ENCODE measurements around the gene LPCAT1. TPM values are rescaled to one million over a fixed set of nuclear protein-coding genes. Genes with fewer than 3 reads are reported as not detected.

The LPCAT1 gene
- total and polyA plus RNA-seq, 2 of the 13 experiments (the other 11 are each of a cell fraction or from before 2014, with no cell fraction given) = 29.8 to 90.6 TPM

DNA sequence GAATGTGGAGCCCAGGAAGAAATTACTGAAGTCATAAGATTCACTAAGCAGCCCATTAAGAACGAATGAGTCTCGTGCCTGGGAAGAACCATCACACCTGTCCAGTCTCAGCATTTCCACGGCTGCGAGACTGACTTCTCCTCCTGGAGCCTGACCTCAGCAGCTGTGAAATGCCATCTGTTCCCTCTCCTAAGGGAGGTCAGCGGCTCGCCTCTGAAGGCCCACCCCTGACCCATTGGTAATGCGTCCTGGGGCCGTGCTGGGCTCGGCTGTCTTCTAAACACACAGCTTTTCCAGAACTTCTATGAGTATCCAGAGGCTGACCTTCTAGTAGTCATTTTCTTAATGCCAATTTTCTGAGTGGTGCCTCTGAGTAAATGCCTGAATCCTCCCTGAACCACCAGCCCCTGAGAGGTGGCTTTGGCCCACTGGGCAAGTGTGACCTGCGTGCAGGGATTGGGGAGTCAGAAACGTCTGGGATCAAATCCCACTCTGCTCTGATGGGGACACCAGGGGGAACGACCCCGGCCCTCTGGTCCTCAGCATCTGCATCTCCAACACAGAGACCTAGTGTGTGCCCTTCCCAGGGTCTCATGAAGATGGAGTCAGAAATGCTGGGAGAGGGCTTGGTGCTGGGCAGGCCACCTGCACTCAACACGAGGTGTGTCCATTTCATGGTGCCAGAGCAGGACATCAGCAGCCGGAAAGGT lies 84.2 kb downstream of the LPCAT1 start (continued):
- no peak for TF ChIP-seq HNF4A (CRISPR knock-in tag; IDR thresholded peaks at IDR 0.05)
- TF ChIP-seq, protein P1, sequence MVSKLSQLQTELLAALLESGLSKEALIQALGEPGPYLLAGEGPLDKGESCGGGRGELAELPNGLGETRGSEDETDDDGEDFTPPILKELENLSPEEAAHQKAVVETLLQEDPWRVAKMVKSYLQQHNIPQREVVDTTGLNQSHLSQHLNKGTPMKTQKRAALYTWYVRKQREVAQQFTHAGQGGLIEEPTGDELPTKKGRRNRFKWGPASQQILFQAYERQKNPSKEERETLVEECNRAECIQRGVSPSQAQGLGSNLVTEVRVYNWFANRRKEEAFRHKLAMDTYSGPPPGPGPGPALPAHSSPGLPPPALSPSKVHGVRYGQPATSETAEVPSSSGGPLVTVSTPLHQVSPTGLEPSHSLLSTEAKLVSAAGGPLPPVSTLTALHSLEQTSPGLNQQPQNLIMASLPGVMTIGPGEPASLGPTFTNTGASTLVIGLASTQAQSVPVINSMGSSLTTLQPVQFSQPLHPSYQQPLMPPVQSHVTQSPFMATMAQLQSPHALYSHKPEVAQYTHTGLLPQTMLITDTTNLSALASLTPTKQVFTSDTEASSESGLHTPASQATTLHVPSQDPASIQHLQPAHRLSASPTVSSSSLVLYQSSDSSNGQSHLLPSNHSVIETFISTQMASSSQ (IDR thresholded peaks at IDR 0.05; ENCODE audit: low read depth) = no peak
- TF ChIP-seq, protein P1 (CRISPR knock-in tag; IDR thresholded peaks at IDR 0.05; ENCODE audit: borderline replicate concordance) = no peak
- TF ChIP-seq KDM4B (CRISPR knock-in tag; IDR thresholded peaks at IDR 0.05) = no peak
- TF ChIP-seq PITX1 (CRISPR knock-in tag; IDR thresholded peaks at IDR 0.05) = no peak
- no peak for TF ChIP-seq EED (CRISPR knock-in tag; IDR thresholded peaks at IDR 0.05)
- TF ChIP-seq, protein P2, sequence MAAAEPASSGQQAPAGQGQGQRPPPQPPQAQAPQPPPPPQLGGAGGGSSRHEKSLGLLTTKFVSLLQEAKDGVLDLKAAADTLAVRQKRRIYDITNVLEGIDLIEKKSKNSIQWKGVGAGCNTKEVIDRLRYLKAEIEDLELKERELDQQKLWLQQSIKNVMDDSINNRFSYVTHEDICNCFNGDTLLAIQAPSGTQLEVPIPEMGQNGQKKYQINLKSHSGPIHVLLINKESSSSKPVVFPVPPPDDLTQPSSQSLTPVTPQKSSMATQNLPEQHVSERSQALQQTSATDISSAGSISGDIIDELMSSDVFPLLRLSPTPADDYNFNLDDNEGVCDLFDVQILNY (CRISPR knock-in tag; conservative IDR thresholded peaks at IDR 0.05) = no peak
- no peak for TF ChIP-seq DPF2 (CRISPR knock-in tag; IDR thresholded peaks at IDR 0.05; ENCODE audit: borderline replicate concordance, low read depth)
- no peak for TF ChIP-seq SIN3B (IDR thresholded peaks at IDR 0.05; ENCODE audit: low read length)
- TF ChIP-seq ZFP36L2 (CRISPR knock-in tag; IDR thresholded peaks at IDR 0.05) = no peak
- TF ChIP-seq NFKBIZ (CRISPR knock-in tag; IDR thresholded peaks at IDR 0.05) = no peak
- no peak for TF ChIP-seq YEATS4 (CRISPR knock-in tag; IDR thresholded peaks at IDR 0.05; ENCODE audit: borderline replicate concordance)

All from HepG2 (cell line).